ENCODE measurements around the gene ELP6.

Gene ELP6

GRCh38 chr3:47523310-47524073 is 10.0 kb upstream of the ELP6 start:
- TF ChIP-seq POLR2AphosphoS5 (IDR thresholded peaks at IDR 0.05; ENCODE audit: low read depth) (no peak), GABPA (IDR thresholded peaks at IDR 0.05; ENCODE audit: low read depth) (no peak), REST (IDR thresholded peaks at IDR 0.05; ENCODE audit: insufficient replicate concordance, low read depth) (no peak), SPI1 (IDR thresholded peaks at IDR 0.05; ENCODE audit: borderline replicate concordance, low read depth) (no peak), CTCF (IDR thresholded peaks at IDR 0.05; ENCODE audit: insufficient read depth, low read length) (no peak)
- H3K27ac ChIP-seq (replicated peaks), result no peak overlapping the region
- peak in 1 of 2 experiments; percentile 23 for DNase-seq (ENCODE audit: low read depth in 1 of 2, low spot score in 1 of 2)
- no peak overlapping the region for H3K4me3 ChIP-seq (replicated peaks; ENCODE audit: insufficient read depth, low read length)
- no peaks in the 10 kb centered on the region for H3K27me3 ChIP-seq (ENCODE audit: insufficient read depth, poor library complexity, severe bottlenecking)

GRCh38 chr3:47522082-47522987 is 8.8 kb upstream of the ELP6 start:
- H3K27me3 ChIP-seq (ENCODE audit: insufficient read depth, poor library complexity, severe bottlenecking), result no peaks in the 10 kb centered on the region
- peak; percentile 78 to 90 for DNase-seq (ENCODE audit: low read depth in 1 of 2, low spot score in 1 of 2)
- TF ChIP-seq CTCF (IDR thresholded peaks at IDR 0.05; ENCODE audit: insufficient read depth, low read length) (peak; percentile 88), REST (IDR thresholded peaks at IDR 0.05; ENCODE audit: insufficient replicate concordance, low read depth) (no peak)
- H3K27ac ChIP-seq (replicated peaks), result no peak overlapping the region; the same call in 1 of the 2 replicates
- H3K4me3 ChIP-seq (replicated peaks; ENCODE audit: insufficient read depth, low read length), result no peak overlapping the region

GRCh38 chr3:47520756-47521155 is 7.2 kb upstream of the ELP6 start:
- TF ChIP-seq GABPA (IDR thresholded peaks at IDR 0.05; ENCODE audit: low read depth) (no peak), CTCF (IDR thresholded peaks at IDR 0.05; ENCODE audit: insufficient read depth, low read length) (no peak), SPI1 (IDR thresholded peaks at IDR 0.05; ENCODE audit: borderline replicate concordance, low read depth) (no peak), POLR2AphosphoS5 (IDR thresholded peaks at IDR 0.05; ENCODE audit: low read depth) (no peak), REST (IDR thresholded peaks at IDR 0.05; ENCODE audit: insufficient replicate concordance, low read depth) (no peak)
- no peak for DNase-seq (ENCODE audit: low read depth in 1 of 2, low spot score in 1 of 2)

More at GRCh38 chr3:47520756-47521155, 7.2 kb upstream of the ELP6 start:
- no peaks in the 10 kb centered on the region for H3K27me3 ChIP-seq (ENCODE audit: insufficient read depth, poor library complexity, severe bottlenecking)
- no peak overlapping the region for H3K4me3 ChIP-seq (replicated peaks; ENCODE audit: insufficient read depth, low read length)
- H3K27ac ChIP-seq (replicated peaks), result no peak overlapping the region

Data from HL-60 (cell line).